H9 (cell line): ENCODE results near the gene MLPH. TPM values are rescaled to one million over a fixed set of nuclear protein-coding genes. Genes with fewer than 3 reads are reported as not detected.

Source experiments
- DNase-seq: peaks from one replicate; pipeline ENCODE4 v3.0.0-alpha.2; 2017
- H2AFZ ChIP-seq: one replicate; pipeline ENCODE4 v1.6.1; 2013; ENCODE audit warnings: mild to moderate bottlenecking, low read length, control low read depth, moderate library complexity
- H2AK5ac ChIP-seq: 2 replicates; pipeline ENCODE4 v1.6.1; 2013; ENCODE audit warnings: low read length, control low read depth, mixed read lengths; ENCODE audit not compliant: insufficient read length
- H2BK120ac ChIP-seq: one replicate; pipeline ENCODE4 v1.6.1; 2013; ENCODE audit warnings: low read depth, mild to moderate bottlenecking, low read length, control low read depth, inconsistent platforms; ENCODE audit not compliant: poor library complexity, severe bottlenecking
- H2BK12ac ChIP-seq: 2 replicates; pipeline ENCODE4 v1.6.1; 2013; ENCODE audit warnings: low read length, control low read depth, mixed read lengths, low read depth; ENCODE audit not compliant: insufficient read length
- H2BK15ac ChIP-seq: 2 replicates; pipeline ENCODE4 v1.6.1; 2013; ENCODE audit warnings: low read depth, low read length, control low read depth
- H2BK20ac ChIP-seq: one replicate; pipeline ENCODE4 v1.6.1; 2013; ENCODE audit warnings: low read depth, mild to moderate bottlenecking, low read length, control low read depth, inconsistent platforms; ENCODE audit not compliant: poor library complexity, severe bottlenecking
- H2BK5ac ChIP-seq: 2 replicates; pipeline ENCODE4 v1.6.1; 2013; ENCODE audit warnings: low read length, control low read depth, mixed read lengths; ENCODE audit not compliant: insufficient read length
- H3K14ac ChIP-seq: 2 replicates; pipeline ENCODE4 v1.6.1; 2013; ENCODE audit warnings: low read length, control low read depth; ENCODE audit not compliant: insufficient read depth
- H3K18ac ChIP-seq: 2 replicates; pipeline ENCODE4 v1.6.1; 2013; ENCODE audit warnings: low read depth, mild to moderate bottlenecking, mixed read lengths, low read length, control low read depth; ENCODE audit not compliant: insufficient read length
- H3K23ac ChIP-seq: 2 replicates; pipeline ENCODE4 v1.6.1; 2013; ENCODE audit warnings: low read length, control low read depth, mixed read lengths, low read depth; ENCODE audit not compliant: insufficient read length
- H3K23me2 ChIP-seq: 2 replicates; pipeline ENCODE4 v1.6.1; 2013; ENCODE audit warnings: low read depth, mild to moderate bottlenecking, mixed read lengths, low read length, control low read depth; ENCODE audit not compliant: insufficient read length, poor library complexity, severe bottlenecking
- H3K27ac ChIP-seq: 2 replicates; pipeline ENCODE4 v1.5.1; 2013; ENCODE audit warnings: low read length, control low read depth, mixed read lengths, low read depth; ENCODE audit not compliant: insufficient read length
- H3K27me3 ChIP-seq: 2 replicates; pipeline ENCODE4 v1.6.1; 2013; ENCODE audit warnings: low read length, control low read depth, inconsistent platforms; ENCODE audit not compliant: insufficient read depth
- H3K4ac ChIP-seq: 2 replicates; pipeline ENCODE4 v1.6.1; 2013; ENCODE audit warnings: low read depth, mild to moderate bottlenecking, control low read depth, inconsistent platforms, low read length, moderate library complexity
- H3K4me1 ChIP-seq: 2 replicates; pipeline ENCODE4 v1.6.1; 2013; ENCODE audit warnings: low read length, control low read depth, inconsistent platforms; ENCODE audit not compliant: insufficient read depth
- H3K4me2 ChIP-seq: 2 replicates; pipeline ENCODE4 v1.6.1; 2013; ENCODE audit warnings: low read length, control low read depth, mixed read lengths; ENCODE audit not compliant: insufficient read length, insufficient read depth
- H3K56ac ChIP-seq: 2 replicates; pipeline ENCODE4 v1.6.1; 2013; ENCODE audit warnings: low read depth, mild to moderate bottlenecking, mixed read lengths, low read length, control low read depth; ENCODE audit not compliant: insufficient read length
- H3K79me1 ChIP-seq: 2 replicates; pipeline ENCODE4 v1.6.1; 2013; ENCODE audit warnings: low read depth, mild to moderate bottlenecking, moderate library complexity, low read length, control low read depth, inconsistent platforms; ENCODE audit not compliant: insufficient read depth, poor library complexity, severe bottlenecking
- H3K79me2 ChIP-seq: 2 replicates; pipeline ENCODE4 v1.6.1; 2013; ENCODE audit warnings: low read length, control low read depth, inconsistent platforms; ENCODE audit not compliant: insufficient read depth
- H3K9ac ChIP-seq: 2 replicates; pipeline ENCODE4 v1.6.1; 2013; ENCODE audit warnings: low read length, control low read depth, mixed read lengths; ENCODE audit not compliant: insufficient read length; ENCODE audit errors: extremely low read depth
- H3K9me3 ChIP-seq: one replicate; pipeline ENCODE4 v1.6.1; 2013; ENCODE audit warnings: low read depth, low read length, inconsistent platforms; ENCODE audit not compliant: control insufficient read depth
- H3T11ph ChIP-seq: one replicate; pipeline ENCODE4 v1.6.1; 2013; ENCODE audit warnings: mild to moderate bottlenecking, low read length, control low read depth, inconsistent platforms
- H4K20me1 ChIP-seq: one replicate; pipeline ENCODE4 v1.6.1; 2013; ENCODE audit not compliant: control insufficient read depth, insufficient read length, insufficient read depth
- H4K5ac ChIP-seq: 2 replicates; pipeline ENCODE4 v1.6.1; 2013; ENCODE audit warnings: low read depth, mild to moderate bottlenecking, mixed read lengths, low read length, control low read depth; ENCODE audit not compliant: insufficient read length
- H4K8ac ChIP-seq: replicated peaks from 2 replicates; pipeline ENCODE4 v1.6.1; 2013; ENCODE audit warnings: low read length, control low read depth, mixed read lengths, low read depth; ENCODE audit not compliant: insufficient read length
- H4K91ac ChIP-seq: 2 replicates; pipeline ENCODE4 v1.6.1; 2013; ENCODE audit warnings: low read depth, mild to moderate bottlenecking, moderate library complexity, mixed read lengths, low read length, control low read depth; ENCODE audit not compliant: insufficient read length
- H3K27ac Mint-ChIP-seq, 3 experiments: 2 replicates in 2 of 3; 3 replicates in 1 of 3; pipeline ENCODE4 v1.8.0; 2020 to 2021; ENCODE audit warnings: mixed read lengths in 3 of 3, mild to moderate bottlenecking in 1 of 3, moderate library complexity in 1 of 3
- H3K27me3 Mint-ChIP-seq: 2 replicates; pipeline ENCODE4 v1.8.0; 2021; ENCODE audit warnings: low read depth, mild to moderate bottlenecking, moderate library complexity, mixed read lengths
- H3K36me3 Mint-ChIP-seq, 3 experiments: 2 replicates in 2 of 3; 3 replicates in 1 of 3; pipeline ENCODE4 v1.8.0; 2020 to 2021; ENCODE audit warnings: low read depth in 3 of 3, mixed read lengths in 3 of 3; ENCODE audit not compliant: insufficient read depth in 1 of 3
- H3K4me1 Mint-ChIP-seq, 2 experiments: 2 replicates each; pipeline ENCODE4 v1.8.0; 2020; ENCODE audit warnings: mixed read lengths in 2 of 2
- H3K4me3 Mint-ChIP-seq, 2 experiments: 2 replicates in 1 of 2; 3 replicates in 1 of 2; pipeline ENCODE4 v1.8.0; 2020 to 2021; ENCODE audit warnings: mild to moderate bottlenecking in 2 of 2, mixed read lengths in 2 of 2, moderate library complexity in 1 of 2
- H3K9me3 Mint-ChIP-seq, 2 experiments: 2 replicates in 1 of 2; 3 replicates in 1 of 2; pipeline ENCODE4 v1.8.0; 2020; ENCODE audit warnings: mild to moderate bottlenecking in 2 of 2, mixed read lengths in 2 of 2, moderate library complexity in 1 of 2
- CTCF ChIP-seq: fragments of 200-600 bp; sonication (generic); conservative IDR thresholded peaks from 3 replicates; pipeline ENCODE4 v1.8.0; 2021; ENCODE audit warnings: antibody characterized with exemption, mild to moderate bottlenecking
- WGBS: extraction: QIAGEN DNeasy Blood & Tissue Kit; methylation state at CpG from one replicate; pipeline ENCODE4 v1.1.7; 2013; ENCODE audit warnings: missing lambda C conversion rate, low lambda C conversion rate, mixed read lengths; ENCODE audit not compliant: insufficient read length; ENCODE audit errors: extremely low coverage; 5-methylcytosine and 5-hydroxymethylcytosine counted together
- total RNA-seq: library from RNA; stranded (reverse); gene quantifications from 2 replicates; pipeline ENCODE4 v1.2.1, GENCODE V29; 2021

MLPH gene
- total RNA-seq, 1 experiment from 2014 or later, result 3.4 TPM

GRCh38 chr2:237575869-237576862 lies 89.1 kb downstream of the MLPH start:
- H3K27me3 ChIP-seq, result no peaks in the 10 kb centered on the region
- H3K9me3 ChIP-seq, result no peaks in the 10 kb centered on the region
- Mint-ChIP-seq H3K27me3 (no peaks in the 10 kb centered on the region), H3K4me1 (peaks cover 13 to 14% of the 10 kb centered on the region in 2 experiments), H3K36me3 (peaks cover 0 to 35% (median 5%) of the 10 kb centered on the region in 3 experiments; a peak in 4 of 7 replicates), H3K27ac (peak overlapping the region in 2 of 3 experiments; percentile 4 to 9; a peak in 2 of 7 replicates), H3K9me3 (no peaks in the 10 kb centered on the region), H3K4me3 (no peak overlapping the region)
- no peak for DNase-seq
- H2AK5ac ChIP-seq, result no peak overlapping the region
- H2BK120ac ChIP-seq, result no peak overlapping the region
- H2AFZ ChIP-seq, result no peak overlapping the region
- H3K79me1 ChIP-seq, result no peaks in the 10 kb centered on the region
- WGBS, result no CpG with 5 or more reads among the region's 27 CpGs
- no peaks in the 10 kb centered on the region for H3K23me2 ChIP-seq
- no peak overlapping the region for H3K4ac ChIP-seq
- H2BK15ac ChIP-seq, result no peak overlapping the region
- H3K4me1 ChIP-seq, result 0 out of 2 replicates have a peak, but pooled peaks cover 3% of the 10 kb centered on the region
- no peak overlapping the region for H3K14ac ChIP-seq
- no peak overlapping the region for H4K91ac ChIP-seq
- H2BK12ac ChIP-seq, result no peak overlapping the region
- no peak overlapping the region for H3K23ac ChIP-seq
- H4K5ac ChIP-seq, result no peak overlapping the region
- H3K9ac ChIP-seq, result no peak overlapping the region
- no peak overlapping the region for H3K18ac ChIP-seq
- no peaks in the 10 kb centered on the region for H3K79me2 ChIP-seq
- no peak overlapping the region for H2BK5ac ChIP-seq
- no peak overlapping the region for H2BK20ac ChIP-seq
- no peak for TF ChIP-seq CTCF
- no peak overlapping the region for H3K4me2 ChIP-seq
- H3K56ac ChIP-seq, result no peak overlapping the region
- H3K27ac ChIP-seq, result no peak overlapping the region
- H3T11ph ChIP-seq, result no peak overlapping the region
- no peak overlapping the region for H4K8ac ChIP-seq
- H4K20me1 ChIP-seq, result no peaks in the 10 kb centered on the region
